Esophagus (tissue), 2 donors: ENCODE results near the gene ABCC10. TPM values are rescaled to one million over a fixed set of nuclear protein-coding genes. Genes with fewer than 3 reads are reported as not detected.
A peak's percentile ranks its signal among the peaks of the same experiment; 100 is the strongest.

Source experiments
- H3K27ac ChIP-seq, 2 donors: one replicate each; pipeline ENCODE4 v1.5.1; 2013; ENCODE audit warnings: low read depth in 2 of 2, mild to moderate bottlenecking in 2 of 2, inconsistent platforms in 1 of 2, low read length in 1 of 2, moderate library complexity in 1 of 2
- H3K27me3 ChIP-seq, 2 donors: one replicate each; pipeline ENCODE4 v1.6.1; 2013; ENCODE audit warnings: low read length in 2 of 2, control low read depth in 1 of 2, mild to moderate bottlenecking in 1 of 2; ENCODE audit not compliant: insufficient read depth in 2 of 2, control insufficient read depth in 1 of 2
- H3K36me3 ChIP-seq, 2 donors: one replicate each; pipeline ENCODE4 v1.6.1; 2013; ENCODE audit warnings: low read length in 1 of 2; ENCODE audit not compliant: control insufficient read depth in 2 of 2, insufficient read depth in 2 of 2
- H3K4me1 ChIP-seq, 2 donors: one replicate each; pipeline ENCODE4 v1.6.1; 2013; ENCODE audit warnings: low read length in 1 of 2; ENCODE audit not compliant: control insufficient read depth in 2 of 2, insufficient read depth in 2 of 2
- H3K4me3 ChIP-seq, 2 donors: one replicate each; pipeline ENCODE4 v1.5.1; 2013; ENCODE audit warnings: low read length in 2 of 2, mild to moderate bottlenecking in 2 of 2, low read depth in 1 of 2, moderate library complexity in 1 of 2
- H3K9me3 ChIP-seq, 2 donors: one replicate each; pipeline ENCODE4 v1.6.1; 2013; ENCODE audit warnings: mild to moderate bottlenecking in 2 of 2, low read depth in 1 of 2, low read length in 1 of 2, moderate library complexity in 1 of 2; ENCODE audit not compliant: control insufficient read depth in 2 of 2, insufficient read depth in 1 of 2
- WGBS, 2 donors: extraction: QIAGEN DNeasy Blood & Tissue Kit; methylation state at CpG; one replicate each; pipeline ENCODE4 v1.1.7; 2013; 5-methylcytosine and 5-hydroxymethylcytosine counted together
- polyA plus RNA-seq, 2 donors: library from polyadenylated mRNA; stranded (reverse); fragments of 200-250 nt; gene quantifications; one replicate each; pipeline ENCODE4 v1.2.3, GENCODE V29; 2013
- donor health status: healthy with polysubstance abuse.
- donor health status: Bipolar disorder and iron deficiency.

ABCC10 gene
- polyA plus RNA-seq, 2 donors: 13.3 to 40.6 TPM

- 68% methylated on average over 4 of the region's 4 CpGs for WGBS, 2 donors
- no peak overlapping the region for H3K4me3 ChIP-seq
- peaks cover 0 to 24% of the 10 kb centered on the region in 2 donors for H3K36me3 ChIP-seq
- H3K9me3 ChIP-seq: no peaks in the 10 kb centered on the region
- H3K27me3 ChIP-seq: no peaks in the 10 kb centered on the region
- H3K27ac ChIP-seq: peak overlapping the region; percentile 85 to 92
- peaks cover 5 to 31% of the 10 kb centered on the region in 2 donors for H3K4me1 ChIP-seq
These were observed 10.4 kb downstream of the ABCC10 start for GRCh38 chr6:43437700-43438099.

- Histone ChIP-seq H3K36me3 (peaks cover 19 to 51% of the 10 kb centered on the region in 2 donors), H3K9me3 (no peaks in the 10 kb centered on the region), H3K4me1 (peaks cover 0 to 8% of the 10 kb centered on the region in 2 donors), H3K27ac (no peak overlapping the region), H3K4me3 (no peak overlapping the region), H3K27me3 (no peaks in the 10 kb centered on the region)
- WGBS, 2 donors: 89 to 92% methylated on average over 14 of the region's 14 CpGs
These were observed 15.6 kb downstream of the ABCC10 start for GRCh38 chr6:43442935-43443334.

- 78 to 81% methylated on average over 10 of the region's 10 CpGs for WGBS, 2 donors
- no peak overlapping the region for H3K27ac ChIP-seq
- no peak overlapping the region for H3K4me3 ChIP-seq
- peaks cover 22 to 53% of the 10 kb centered on the region in 2 donors for H3K36me3 ChIP-seq
- H3K4me1 ChIP-seq: no peaks in the 10 kb centered on the region
- no peaks in the 10 kb centered on the region for H3K27me3 ChIP-seq
- H3K9me3 ChIP-seq: no peaks in the 10 kb centered on the region
These were observed 16.7 kb downstream of the ABCC10 start for GRCh38 chr6:43444036-43444435.

- WGBS, 2 donors: 87 to 89% methylated on average over 8 of the region's 8 CpGs
- Histone ChIP-seq H3K36me3 (peaks cover 25 to 59% of the 10 kb centered on the region in 2 donors), H3K27ac (no peak overlapping the region), H3K4me3 (no peak overlapping the region), H3K4me1 (no peaks in the 10 kb centered on the region), H3K27me3 (no peaks in the 10 kb centered on the region), H3K9me3 (no peaks in the 10 kb centered on the region)
These were observed 17.2 kb downstream of the ABCC10 start for GRCh38 chr6:43444582-43444981.

GRCh38 chr6:43445576-43445975 is 18.2 kb downstream of the ABCC10 start:
- Histone ChIP-seq H3K4me1 (no peaks in the 10 kb centered on the region), H3K4me3 (no peak overlapping the region), H3K9me3 (no peaks in the 10 kb centered on the region), H3K27ac (no peak overlapping the region), H3K27me3 (no peaks in the 10 kb centered on the region), H3K36me3 (peaks cover 29 to 67% of the 10 kb centered on the region in 2 donors)
- 68 to 77% methylated on average over 16 of the region's 16 CpGs for WGBS, 2 donors

- 90 to 95% methylated on average over 16 of the region's 16 CpGs for WGBS, 2 donors
- no peaks in the 10 kb centered on the region for H3K9me3 ChIP-seq
- no peaks in the 10 kb centered on the region for H3K4me1 ChIP-seq
- peaks cover 29 to 70% of the 10 kb centered on the region in 2 donors for H3K36me3 ChIP-seq
- no peaks in the 10 kb centered on the region for H3K27me3 ChIP-seq
- no peak overlapping the region for H3K4me3 ChIP-seq
- no peak overlapping the region for H3K27ac ChIP-seq
These were observed 20.3 kb downstream of the ABCC10 start for GRCh38 chr6:43447604-43448003.

- H3K27ac ChIP-seq: no peak overlapping the region
- 76 to 79% methylated on average over 4 of the region's 4 CpGs for WGBS, 2 donors
- H3K27me3 ChIP-seq: no peaks in the 10 kb centered on the region
- H3K4me1 ChIP-seq: no peaks in the 10 kb centered on the region
- no peak overlapping the region for H3K4me3 ChIP-seq
- peaks cover 18 to 61% of the 10 kb centered on the region in 2 donors for H3K36me3 ChIP-seq
- H3K9me3 ChIP-seq: no peaks in the 10 kb centered on the region
These were observed 21.6 kb downstream of the ABCC10 start for GRCh38 chr6:43448916-43449315.

GRCh38 chr6:43450699-43451131 is 23.4 kb downstream of the ABCC10 start:
- Histone ChIP-seq H3K4me1 (peaks cover 2 to 4% of the 10 kb centered on the region in 2 donors), H3K36me3 (peaks cover 15 to 45% of the 10 kb centered on the region in 2 donors)
- WGBS, 2 donors: 77 to 81% methylated on average over 13 of the region's 13 CpGs

GRCh38 chr6:43451348-43451747 is 24.0 kb downstream of the ABCC10 start:
- no peak overlapping the region for H3K27ac ChIP-seq
- 65 to 68% methylated on average over 4 of the region's 4 CpGs for WGBS, 2 donors

More at GRCh38 chr6:43450699-43451131, 23.4 kb downstream of the ABCC10 start:
- no peak overlapping the region for H3K27ac ChIP-seq
- H3K9me3 ChIP-seq: no peaks in the 10 kb centered on the region
- no peaks in the 10 kb centered on the region for H3K27me3 ChIP-seq
- no peak overlapping the region for H3K4me3 ChIP-seq

GRCh38 chr6:43451939-43452338 is 24.6 kb downstream of the ABCC10 start:
- Histone ChIP-seq H3K36me3 (peaks cover 15 to 39% of the 10 kb centered on the region in 2 donors), H3K4me1 (peaks cover 2 to 4% of the 10 kb centered on the region in 2 donors), H3K27me3 (no peaks in the 10 kb centered on the region), H3K9me3 (no peaks in the 10 kb centered on the region), H3K4me3 (no peak overlapping the region), H3K27ac (peak overlapping the region in 1 of 2 donors; percentile 72)
- WGBS, 2 donors: 58 to 69% methylated on average over 8 of the region's 8 CpGs

More at GRCh38 chr6:43451348-43451747, 24.0 kb downstream of the ABCC10 start:
- peaks cover 2 to 4% of the 10 kb centered on the region in 2 donors for H3K4me1 ChIP-seq
- no peaks in the 10 kb centered on the region for H3K9me3 ChIP-seq
- no peaks in the 10 kb centered on the region for H3K27me3 ChIP-seq
- H3K36me3 ChIP-seq: peaks cover 15 to 39% of the 10 kb centered on the region in 2 donors
- H3K4me3 ChIP-seq: no peak overlapping the region
